ENCODE results near the gene LINC00237. TPM values are rescaled to one million over a fixed set of nuclear protein-coding genes. Genes with fewer than 3 reads are reported as not detected.

The LINC00237 gene
- total and polyA plus RNA-seq, 9 of the 15 experiments (the other 6 are each of a cell fraction or from before 2014, with no cell fraction given) = not detected

DNA sequence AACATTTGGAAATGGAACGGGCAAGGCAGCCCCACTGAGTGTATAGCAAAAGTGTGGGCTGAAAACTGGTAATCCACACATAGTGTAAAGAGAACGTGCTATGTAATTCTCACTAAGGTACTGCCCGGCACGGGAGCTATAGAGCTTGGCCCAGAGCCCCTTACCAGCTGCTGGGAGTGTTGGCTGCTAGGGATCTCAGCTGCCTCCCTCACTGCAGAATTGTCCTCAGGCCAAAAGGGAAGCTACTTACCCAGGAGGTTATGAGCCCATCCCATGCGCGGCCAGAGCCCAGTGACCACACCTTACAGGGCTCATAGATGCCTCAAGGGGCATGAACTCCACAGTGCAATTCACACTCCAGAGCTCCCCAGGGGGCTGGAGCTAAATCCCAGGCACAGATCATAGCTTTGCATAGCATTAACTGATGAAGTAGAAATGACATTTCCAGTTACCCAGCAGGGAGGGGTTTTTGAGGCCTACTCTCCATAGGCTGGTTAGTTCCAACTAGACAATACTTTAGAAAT, 56.8 kb downstream of the LINC00237 start (continued):
- TF ChIP-seq, protein P1, sequence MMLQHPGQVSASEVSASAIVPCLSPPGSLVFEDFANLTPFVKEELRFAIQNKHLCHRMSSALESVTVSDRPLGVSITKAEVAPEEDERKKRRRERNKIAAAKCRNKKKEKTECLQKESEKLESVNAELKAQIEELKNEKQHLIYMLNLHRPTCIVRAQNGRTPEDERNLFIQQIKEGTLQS (IDR thresholded peaks at IDR 0.05) = no peak
- TF ChIP-seq, protein P1 (CRISPR knock-in tag; conservative IDR thresholded peaks at IDR 0.05) = no peak
- no peak for TF ChIP-seq SMAD2 (IDR thresholded peaks at IDR 0.05; ENCODE audit: low read depth, low read length)
- TF ChIP-seq PTTG1 (tag; IDR thresholded peaks at IDR 0.05; ENCODE audit: low read depth) = no peak
- no peak for TF ChIP-seq ZNF282 (CRISPR knock-in tag; IDR thresholded peaks at IDR 0.05)
- TF ChIP-seq TAL1 (IDR thresholded peaks at IDR 0.05) = no peak
- no peak for TF ChIP-seq MCM3 (IDR thresholded peaks at IDR 0.05)
- TF ChIP-seq U2AF1 (optimal IDR thresholded peaks at IDR 0.05; ENCODE audit: low read depth, low read length) = no peak

DNA sequence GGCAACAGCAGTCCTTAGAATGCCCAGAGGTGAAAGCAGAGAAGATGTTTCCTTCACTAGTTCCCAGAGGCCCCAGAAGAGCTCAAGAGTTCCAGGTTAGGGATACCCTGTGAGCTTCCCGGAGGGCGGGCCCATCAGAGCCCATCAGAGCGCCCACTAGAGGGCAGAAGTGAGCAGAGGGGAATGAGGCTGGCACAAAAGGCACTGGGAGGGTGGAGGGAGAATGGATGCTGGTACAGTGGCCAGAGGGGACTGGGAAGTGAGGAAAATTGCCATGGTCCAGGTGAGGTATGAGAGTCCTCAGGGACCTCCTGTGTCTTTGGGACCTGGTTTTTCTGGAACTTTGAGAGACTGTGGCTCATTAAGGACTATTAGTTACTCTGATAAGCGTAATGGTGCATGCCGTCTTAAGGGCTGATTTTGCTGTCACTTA, 57.3 kb downstream of the LINC00237 start:
- H3K4me1 ChIP-seq (replicated peaks in 1 of 2; ENCODE audit: control insufficient read depth in 2 of 2, insufficient read depth in 2 of 2, low read length in 2 of 2) = no peaks in the 10 kb centered on the region
- DNase-seq (ENCODE audit: extremely low read depth in 1 of 4, low spot score in 3 of 4) (peak; percentile 51 to 74 (median 70)), FAIRE-seq (no peak), ATAC-seq (peak; percentile 96)
- ChIA-PET CTCF (ENCODE audit: low intra/inter-chr PET ratio) (interaction anchor here (0.9 kb wide), 1 partner anchor 77 kb away, joined by 3 read pairs; the partner anchor contains the start of gene KIZ), POLR2A (interaction anchor here (0.6 to 0.9 kb wide), 2 partner anchors 21 to 26 kb away, joined by 3 read pairs; no protein-coding TSS in a partner anchor)
- peaks cover 0 to 5% of the 10 kb centered on the region in 2 experiments; a peak in 2 of 5 replicates for H3K27me3 ChIP-seq (ENCODE audit: control insufficient read depth in 2 of 2, insufficient read depth in 2 of 2, low read length in 2 of 2)
- no peaks in the 10 kb centered on the region for H3K79me2 ChIP-seq (ENCODE audit: control insufficient read depth, insufficient read depth, low read length)
- intact Hi-C loops (cut with micrococcal nuclease) (loop anchor here (5.0 kb wide), 2 partner anchors 187 to 458 kb away; no protein-coding TSS in a partner anchor), in situ Hi-C loops (cut with MboI) (no loop called here)
- no peak overlapping the region for H3K27ac ChIP-seq (ENCODE audit: extremely low read depth, low read depth, low read length)
- no TSS peak for BruUV-seq (replicated peaks)
- H3K4me3 ChIP-seq = no peak overlapping the region
- no peak overlapping the region for H3K4me2 ChIP-seq (ENCODE audit: insufficient read depth, low read length)
- H3K9me3 ChIP-seq (replicated peaks; ENCODE audit: control insufficient read depth, insufficient read depth, low read depth, low read length) = no peaks in the 10 kb centered on the region
- H4K20me1 ChIP-seq (replicated peaks; ENCODE audit: control insufficient read depth, insufficient read depth, low read length) = no peaks in the 10 kb centered on the region
- H3K36me3 ChIP-seq (ENCODE audit: control insufficient read depth, insufficient read depth, low read length) = no peaks in the 10 kb centered on the region
- H3K9me1 ChIP-seq (ENCODE audit: control insufficient read depth, insufficient read depth, low read length) = no peaks in the 10 kb centered on the region
- H3K9ac ChIP-seq (ENCODE audit: insufficient read depth in 1 of 2, low read depth in 2 of 2, low read length in 2 of 2) = no peak overlapping the region
- H2AFZ ChIP-seq (ENCODE audit: low read depth, low read length) = no peak overlapping the region
- 43% methylated on average over 5 of the region's 5 CpGs for WGBS (ENCODE audit: insufficient coverage, low coverage, missing lambda C conversion rate)
- no peak for TF ChIP-seq MEIS2 (IDR thresholded peaks at IDR 0.05; ENCODE audit: partially characterized antibody)
- TF ChIP-seq, protein P2, sequence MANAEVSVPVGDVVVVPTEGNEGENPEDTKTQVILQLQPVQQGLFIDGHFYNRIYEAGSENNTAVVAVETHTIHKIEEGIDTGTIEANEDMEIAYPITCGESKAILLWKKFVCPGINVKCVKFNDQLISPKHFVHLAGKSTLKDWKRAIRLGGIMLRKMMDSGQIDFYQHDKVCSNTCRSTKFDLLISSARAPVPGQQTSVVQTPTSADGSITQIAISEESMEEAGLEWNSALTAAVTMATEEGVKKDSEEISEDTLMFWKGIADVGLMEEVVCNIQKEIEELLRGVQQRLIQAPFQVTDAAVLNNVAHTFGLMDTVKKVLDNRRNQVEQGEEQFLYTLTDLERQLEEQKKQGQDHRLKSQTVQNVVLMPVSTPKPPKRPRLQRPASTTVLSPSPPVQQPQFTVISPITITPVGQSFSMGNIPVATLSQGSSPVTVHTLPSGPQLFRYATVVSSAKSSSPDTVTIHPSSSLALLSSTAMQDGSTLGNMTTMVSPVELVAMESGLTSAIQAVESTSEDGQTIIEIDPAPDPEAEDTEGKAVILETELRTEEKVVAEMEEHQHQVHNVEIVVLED (CRISPR knock-in tag; IDR thresholded peaks at IDR 0.05) = no peak
- peak; percentile 70 for TF ChIP-seq SMC3 (conservative IDR thresholded peaks at IDR 0.05; ENCODE audit: insufficient read depth, low read depth, low read length)
